HepG2 (cell line): ENCODE measurements around the gene U2AF1L4. TPM values are rescaled to one million over a fixed set of nuclear protein-coding genes. Genes with fewer than 3 reads are reported as not detected.

Experiments
- ARNT2 ChIP-seq: sonication (generic); formaldehyde crosslinking; IDR thresholded peaks from 2 replicates; pipeline ENCODE4 v1.8.0; 2022; ENCODE audit warnings: mild to moderate bottlenecking, low read depth, missing genetic modification reagents, moderate library complexity
- ETV5 ChIP-seq: IDR thresholded peaks from 2 replicates; pipeline ENCODE4 v1.6.1; 2018; ENCODE audit warnings: missing biosample characterization, missing genetic modification reagents, inconsistent platforms, borderline replicate concordance
- GLMP ChIP-seq: sonication (generic); formaldehyde crosslinking; IDR thresholded peaks from 2 replicates; pipeline ENCODE4 v1.9.0; 2021; ENCODE audit warnings: missing genetic modification reagents, mild to moderate bottlenecking, borderline replicate concordance
- GMEB1 ChIP-seq: sonication (generic); formaldehyde crosslinking; IDR thresholded peaks from 2 replicates; pipeline ENCODE4 v1.5.1; 2020; ENCODE audit warnings: missing genetic modification reagents, mild to moderate bottlenecking, borderline replicate concordance
- IKZF1 ChIP-seq: fragments of 450-650 bp; IDR thresholded peaks from 2 replicates; pipeline ENCODE4 v1.7.1; 2016
- JUNB ChIP-seq: sonication (generic); formaldehyde crosslinking; IDR thresholded peaks from 2 replicates; pipeline ENCODE4 v1.8.0; 2022; ENCODE audit warnings: missing genetic modification reagents, mild to moderate bottlenecking, borderline replicate concordance
- KLF9 ChIP-seq: IDR thresholded peaks from 2 replicates; pipeline ENCODE4 v1.6.1; 2016; ENCODE audit warnings: low read depth
- SMYD3 ChIP-seq: sonication (generic); formaldehyde crosslinking; IDR thresholded peaks from 2 replicates; pipeline ENCODE4 v1.8.1; 2023; ENCODE audit warnings: mild to moderate bottlenecking, missing genetic modification reagents
- STAG1 ChIP-seq: sonication (generic); formaldehyde crosslinking; IDR thresholded peaks from 2 replicates; pipeline ENCODE4 v1.4.0; 2020; ENCODE audit warnings: missing genetic modification reagents
- TBX3 ChIP-seq: fragments of 450-650 bp; IDR thresholded peaks from 2 replicates; pipeline ENCODE4 v1.6.1; 2017; ENCODE audit warnings: antibody characterized with exemption, mild to moderate bottlenecking, inconsistent platforms, borderline replicate concordance
- TP53 ChIP-seq: sonication (generic); formaldehyde crosslinking; conservative IDR thresholded peaks from 2 replicates; pipeline ENCODE4 v1.4.0; 2020; ENCODE audit warnings: missing genetic modification reagents
- ZMYM2 ChIP-seq: sonication (generic); formaldehyde crosslinking; IDR thresholded peaks from 2 replicates; pipeline ENCODE4 v1.8.0; 2022; ENCODE audit warnings: mild to moderate bottlenecking, missing genetic modification reagents
- ZSCAN12 ChIP-seq: sonication (generic); formaldehyde crosslinking; IDR thresholded peaks from 2 replicates; pipeline ENCODE4 v1.9.0; 2021; ENCODE audit warnings: mild to moderate bottlenecking, missing genetic modification reagents
- ZSCAN25 ChIP-seq: sonication (generic); formaldehyde crosslinking; IDR thresholded peaks from 2 replicates; pipeline ENCODE4 v1.8.0; 2022; ENCODE audit warnings: mild to moderate bottlenecking, missing genetic modification reagents
- ZSCAN29 ChIP-seq: sonication (generic); formaldehyde crosslinking; conservative IDR thresholded peaks from 2 replicates; pipeline ENCODE4 v1.4.0; 2020; ENCODE audit warnings: mild to moderate bottlenecking, missing genetic modification reagents
- polyA plus RNA-seq, 8 experiments: library from polyadenylated mRNA; depleted of rRNA in 3 of 8; stranded (reverse) in 7 of 8; unstranded in 1 of 8; fragments of >200 nt; fragmentation: Illumina TruSeq in 4 of 8; extraction: Trizol in 4 of 8; gene quantifications; 2 replicates each; pipeline versions ENCODE4 v1.2.1 to v1.2.3, GENCODE V29; 2011 to 2016; ENCODE audit warnings: low read depth in 4 of 8, missing spikeins in 1 of 8, mixed read lengths in 1 of 8; ENCODE audit not compliant: insufficient read depth in 1 of 8
- total RNA-seq, 5 experiments: library from RNA; depleted of rRNA; stranded (reverse); fragments of >200 nt; fragmentation: Illumina TruSeq; extraction: Trizol; gene quantifications; 2 replicates each; pipeline ENCODE4 v1.2.3, GENCODE V29; 2016; ENCODE audit warnings: low read depth in 1 of 5
- TF ChIP-seq, protein P1 (sequence below): IDR thresholded peaks from 2 replicates; pipeline ENCODE4 v1.6.1; 2016; ENCODE audit warnings: mild to moderate bottlenecking
- TF ChIP-seq, protein P2 (sequence below): sonication (generic); formaldehyde crosslinking; IDR thresholded peaks from 2 replicates; pipeline ENCODE4 v1.5.0; 2020; ENCODE audit warnings: mild to moderate bottlenecking, missing genetic modification reagents, borderline replicate concordance

U2AF1L4 gene
- total and polyA plus RNA-seq, 2 of the 13 experiments (the other 11 are each of a cell fraction or from before 2014, with no cell fraction given): 7.9 to 15.4 TPM

DNA sequence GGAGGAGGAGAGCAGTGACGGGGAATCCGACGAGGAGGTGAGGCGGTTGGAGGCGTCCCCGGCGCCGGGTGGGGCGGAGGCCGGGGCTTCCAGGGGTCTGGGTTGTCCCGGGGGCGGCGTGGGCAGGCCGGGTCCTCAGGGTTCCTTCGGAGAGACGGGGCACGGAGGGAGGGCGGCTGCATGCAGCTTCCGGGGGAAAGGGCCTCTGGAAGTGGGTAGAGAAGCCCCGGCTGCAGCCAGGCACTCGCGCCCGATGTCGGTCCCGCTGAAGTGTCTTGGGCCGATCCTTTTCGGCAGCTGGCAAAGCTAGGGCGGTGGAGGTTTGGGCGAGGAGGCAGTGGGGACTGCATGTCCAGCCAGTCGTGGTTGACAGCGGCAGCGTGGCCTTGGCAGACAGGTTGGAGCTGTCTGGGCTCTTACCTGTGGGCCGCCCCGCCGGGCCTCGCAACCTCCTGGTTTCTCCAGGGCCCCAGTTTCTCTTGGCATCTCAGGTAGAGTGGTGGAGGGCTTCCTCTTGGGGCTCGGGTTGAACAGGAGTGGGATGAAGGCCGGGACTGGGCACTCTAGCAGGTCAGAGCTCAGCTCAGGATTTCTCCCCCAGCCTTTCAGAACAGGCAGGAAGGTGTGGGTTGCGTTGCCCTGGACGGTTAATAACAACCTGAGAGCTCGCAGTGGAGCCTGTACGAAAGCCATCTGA, 26.7 kb downstream of the U2AF1L4 start (continued):
- 0 out of 2 replicates have a peak, but pooled peaks have one; percentile 8 for TF ChIP-seq GMEB1 (CRISPR knock-in tag)
- TF ChIP-seq ETV5: 0 out of 2 replicates have a peak, but pooled peaks have one; percentile 7
- TF ChIP-seq ZMYM2 (CRISPR knock-in tag): no peak
- TF ChIP-seq, protein P1, sequence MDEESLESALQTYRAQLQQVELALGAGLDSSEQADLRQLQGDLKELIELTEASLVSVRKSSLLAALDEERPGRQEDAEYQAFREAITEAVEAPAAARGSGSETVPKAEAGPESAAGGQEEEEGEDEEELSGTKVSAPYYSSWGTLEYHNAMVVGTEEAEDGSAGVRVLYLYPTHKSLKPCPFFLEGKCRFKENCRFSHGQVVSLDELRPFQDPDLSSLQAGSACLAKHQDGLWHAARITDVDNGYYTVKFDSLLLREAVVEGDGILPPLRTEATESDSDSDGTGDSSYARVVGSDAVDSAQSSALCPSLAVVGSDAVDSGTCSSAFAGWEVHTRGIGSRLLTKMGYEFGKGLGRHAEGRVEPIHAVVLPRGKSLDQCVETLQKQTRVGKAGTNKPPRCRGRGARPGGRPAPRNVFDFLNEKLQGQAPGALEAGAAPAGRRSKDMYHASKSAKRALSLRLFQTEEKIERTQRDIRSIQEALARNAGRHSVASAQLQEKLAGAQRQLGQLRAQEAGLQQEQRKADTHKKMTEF (CRISPR knock-in tag): no peak
- TF ChIP-seq JUNB: no peak
- TF ChIP-seq STAG1 (CRISPR knock-in tag): no peak
- TF ChIP-seq ZSCAN12 (CRISPR knock-in tag): no peak
- TF ChIP-seq ZSCAN25 (CRISPR knock-in tag): no peak
- TF ChIP-seq TBX3: no peak
- TF ChIP-seq GLMP (CRISPR knock-in tag): no peak
- TF ChIP-seq IKZF1: no peak
- no peak for TF ChIP-seq ARNT2 (CRISPR knock-in tag)
- TF ChIP-seq TP53 (CRISPR knock-in tag): no peak
- TF ChIP-seq KLF9 (CRISPR knock-in tag): no peak
- TF ChIP-seq SMYD3 (CRISPR knock-in tag): no peak
- TF ChIP-seq ZSCAN29 (CRISPR knock-in tag): no peak
- TF ChIP-seq, protein P2, sequence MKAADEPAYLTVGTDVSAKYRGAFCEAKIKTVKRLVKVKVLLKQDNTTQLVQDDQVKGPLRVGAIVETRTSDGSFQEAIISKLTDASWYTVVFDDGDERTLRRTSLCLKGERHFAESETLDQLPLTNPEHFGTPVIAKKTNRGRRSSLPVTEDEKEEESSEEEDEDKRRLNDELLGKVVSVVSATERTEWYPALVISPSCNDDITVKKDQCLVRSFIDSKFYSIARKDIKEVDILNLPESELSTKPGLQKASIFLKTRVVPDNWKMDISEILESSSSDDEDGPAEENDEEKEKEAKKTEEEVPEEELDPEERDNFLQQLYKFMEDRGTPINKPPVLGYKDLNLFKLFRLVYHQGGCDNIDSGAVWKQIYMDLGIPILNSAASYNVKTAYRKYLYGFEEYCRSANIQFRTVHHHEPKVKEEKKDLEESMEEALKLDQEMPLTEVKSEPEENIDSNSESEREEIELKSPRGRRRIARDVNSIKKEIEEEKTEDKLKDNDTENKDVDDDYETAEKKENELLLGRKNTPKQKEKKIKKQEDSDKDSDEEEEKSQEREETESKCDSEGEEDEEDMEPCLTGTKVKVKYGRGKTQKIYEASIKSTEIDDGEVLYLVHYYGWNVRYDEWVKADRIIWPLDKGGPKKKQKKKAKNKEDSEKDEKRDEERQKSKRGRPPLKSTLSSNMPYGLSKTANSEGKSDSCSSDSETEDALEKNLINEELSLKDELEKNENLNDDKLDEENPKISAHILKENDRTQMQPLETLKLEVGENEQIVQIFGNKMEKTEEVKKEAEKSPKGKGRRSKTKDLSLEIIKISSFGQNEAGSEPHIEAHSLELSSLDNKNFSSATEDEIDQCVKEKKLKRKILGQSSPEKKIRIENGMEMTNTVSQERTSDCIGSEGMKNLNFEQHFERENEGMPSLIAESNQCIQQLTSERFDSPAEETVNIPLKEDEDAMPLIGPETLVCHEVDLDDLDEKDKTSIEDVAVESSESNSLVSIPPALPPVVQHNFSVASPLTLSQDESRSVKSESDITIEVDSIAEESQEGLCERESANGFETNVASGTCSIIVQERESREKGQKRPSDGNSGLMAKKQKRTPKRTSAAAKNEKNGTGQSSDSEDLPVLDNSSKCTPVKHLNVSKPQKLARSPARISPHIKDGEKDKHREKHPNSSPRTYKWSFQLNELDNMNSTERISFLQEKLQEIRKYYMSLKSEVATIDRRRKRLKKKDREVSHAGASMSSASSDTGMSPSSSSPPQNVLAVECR (CRISPR knock-in tag): peak; percentile 68
